ENCODE measurements around the gene ARHGAP26.

Gene ARHGAP26

GRCh38 chr5:143228597-143229293 lies 458.6 kb downstream of the ARHGAP26 start:
- no peak for DNase-seq (ENCODE audit: low spot score)

- no peak for DNase-seq (ENCODE audit: low spot score)
Observed at GRCh38 chr5:143229426-143229895, 459.3 kb downstream of the ARHGAP26 start.

- DNase-seq (ENCODE audit: low spot score): no peak
Observed at GRCh38 chr5:143229896-143230675, 459.9 kb downstream of the ARHGAP26 start.

GRCh38 chr5:143230676-143230996 lies 460.5 kb downstream of the ARHGAP26 start:
- DNase-seq (ENCODE audit: low spot score): no peak

- DNase-seq (ENCODE audit: low spot score): no peak
Observed at GRCh38 chr5:143231416-143231815, 461.2 kb downstream of the ARHGAP26 start.

- no peak for DNase-seq (ENCODE audit: low spot score)
Observed at GRCh38 chr5:143231973-143232812, 462.0 kb downstream of the ARHGAP26 start.

GRCh38 chr5:143233031-143233430 lies 462.9 kb downstream of the ARHGAP26 start:
- DNase-seq (ENCODE audit: low spot score): no peak

GRCh38 chr5:143234162-143234842 lies 464.1 kb downstream of the ARHGAP26 start:
- DNase-seq (ENCODE audit: low spot score): no peak

GRCh38 chr5:143235423-143235822 lies 465.2 kb downstream of the ARHGAP26 start:
- no peak for DNase-seq (ENCODE audit: low spot score)

- DNase-seq (ENCODE audit: low spot score): no peak
Observed at GRCh38 chr5:143236682-143237081, 466.5 kb downstream of the ARHGAP26 start.

GRCh38 chr5:143237664-143238063 lies 467.5 kb downstream of the ARHGAP26 start:
- DNase-seq (ENCODE audit: low spot score): no peak

GRCh38 chr5:143238620-143239019 lies 468.4 kb downstream of the ARHGAP26 start:
- DNase-seq (ENCODE audit: low spot score): no peak

- no peak for DNase-seq (ENCODE audit: low spot score)
Observed at GRCh38 chr5:143239882-143240518, 469.8 kb downstream of the ARHGAP26 start.

- no peak for DNase-seq (ENCODE audit: low spot score)
Observed at GRCh38 chr5:143241892-143242291, 471.7 kb downstream of the ARHGAP26 start.

- DNase-seq (ENCODE audit: low spot score): no peak
Observed at GRCh38 chr5:143243103-143243502, 472.9 kb downstream of the ARHGAP26 start.

- DNase-seq (ENCODE audit: low spot score): peak; percentile 89
Observed at GRCh38 chr5:143244000-143244736, 474.0 kb downstream of the ARHGAP26 start.

- no peak for DNase-seq (ENCODE audit: low spot score)
Observed at GRCh38 chr5:143244990-143245389, 474.8 kb downstream of the ARHGAP26 start.

GRCh38 chr5:143245929-143246561 lies 475.9 kb downstream of the ARHGAP26 start:
- peak; percentile 81 for DNase-seq (ENCODE audit: low spot score)

- DNase-seq (ENCODE audit: low spot score): no peak
Observed at GRCh38 chr5:143247134-143247815, 477.1 kb downstream of the ARHGAP26 start.

GRCh38 chr5:143248391-143248790 lies 478.2 kb downstream of the ARHGAP26 start:
- DNase-seq (ENCODE audit: low spot score): no peak

Measured in LoVo (cell line).